Adrenal gland (tissue), 5 donors: Measurements from ENCODE around the gene ABHD15.

ENCODE experiments used
- POLR2A ChIP-seq, 2 donors: fragments of 450-650 bp; IDR thresholded peaks; one replicate each; pipeline ENCODE4 v1.6.1; 2017; ENCODE audit warnings: antibody characterized with exemption in 2 of 2, mild to moderate bottlenecking in 2 of 2, moderate library complexity in 1 of 2
- TF ChIP-seq, protein P1 (sequence below), 6 experiments: fragments of 450-650 bp in 4 of 6; fragments of 200-600 bp in 2 of 6; sonication (generic) in 1 of 6; IDR thresholded peaks; 1 replicate in 5 of 6; 2 replicates in 1 of 6; pipeline versions ENCODE4 v1.5.1 to v1.8.0; 2016 to 2021; ENCODE audit warnings: antibody characterized with exemption in 6 of 6, mild to moderate bottlenecking in 2 of 6, moderate library complexity in 1 of 6
- donor health status: DM: no; HTN: no; CAD: no.

DNA sequence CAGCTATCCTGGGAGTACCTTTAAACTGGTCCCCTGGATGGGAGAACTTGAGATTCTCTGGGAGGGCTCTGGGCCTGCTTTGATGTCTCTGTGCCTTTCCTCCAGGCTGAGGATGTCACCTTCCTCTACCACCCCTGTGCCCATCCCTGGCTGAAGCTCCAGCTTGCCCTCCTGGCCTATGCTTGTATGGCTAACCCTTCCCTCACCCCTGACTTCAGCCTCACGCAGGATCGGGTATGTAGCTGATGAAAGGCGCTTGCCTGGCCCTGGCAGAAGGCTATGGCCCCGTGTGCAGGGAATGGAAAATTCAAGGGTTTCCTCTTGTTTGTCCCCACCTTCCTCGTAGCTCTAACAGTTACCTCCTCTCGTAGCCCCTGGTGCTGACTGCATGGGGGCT is 4.6 kb upstream of the ABHD15 start:
- TF ChIP-seq POLR2A (IDR thresholded peaks at IDR 0.05) = no peak
- TF ChIP-seq, protein P1, sequence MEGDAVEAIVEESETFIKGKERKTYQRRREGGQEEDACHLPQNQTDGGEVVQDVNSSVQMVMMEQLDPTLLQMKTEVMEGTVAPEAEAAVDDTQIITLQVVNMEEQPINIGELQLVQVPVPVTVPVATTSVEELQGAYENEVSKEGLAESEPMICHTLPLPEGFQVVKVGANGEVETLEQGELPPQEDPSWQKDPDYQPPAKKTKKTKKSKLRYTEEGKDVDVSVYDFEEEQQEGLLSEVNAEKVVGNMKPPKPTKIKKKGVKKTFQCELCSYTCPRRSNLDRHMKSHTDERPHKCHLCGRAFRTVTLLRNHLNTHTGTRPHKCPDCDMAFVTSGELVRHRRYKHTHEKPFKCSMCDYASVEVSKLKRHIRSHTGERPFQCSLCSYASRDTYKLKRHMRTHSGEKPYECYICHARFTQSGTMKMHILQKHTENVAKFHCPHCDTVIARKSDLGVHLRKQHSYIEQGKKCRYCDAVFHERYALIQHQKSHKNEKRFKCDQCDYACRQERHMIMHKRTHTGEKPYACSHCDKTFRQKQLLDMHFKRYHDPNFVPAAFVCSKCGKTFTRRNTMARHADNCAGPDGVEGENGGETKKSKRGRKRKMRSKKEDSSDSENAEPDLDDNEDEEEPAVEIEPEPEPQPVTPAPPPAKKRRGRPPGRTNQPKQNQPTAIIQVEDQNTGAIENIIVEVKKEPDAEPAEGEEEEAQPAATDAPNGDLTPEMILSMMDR (IDR thresholded peaks at IDR 0.05) = no peak
